ENCODE data around the gene OR52E1.

OR52E1 gene

DNA sequence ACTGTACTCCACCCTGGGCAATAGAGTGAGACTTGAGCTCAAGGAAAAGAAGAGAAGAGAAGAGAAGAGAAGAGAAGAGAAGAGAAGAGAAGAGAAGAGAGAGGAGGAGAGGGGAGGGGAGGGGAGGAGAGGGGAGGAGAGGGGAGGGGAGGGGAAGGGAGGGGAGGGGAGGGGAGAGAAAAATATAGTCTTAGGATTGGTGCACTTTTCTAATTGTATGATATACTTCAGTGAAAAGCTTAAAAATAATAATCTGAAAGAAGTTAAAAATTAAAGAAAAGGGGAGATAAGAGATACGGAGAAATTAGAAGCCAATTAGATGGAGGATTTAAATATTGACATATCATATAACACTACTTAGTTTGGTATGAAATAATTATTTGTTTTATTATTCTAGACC is 49.5 kb downstream of the OR52E1 start:
- no peak for DNase-seq
